T-helper 2 cell treated with Interferon-gamma antibody and Interleukin-4, amounts not matched to agents 100 ng/mL and 5 ng/mL, for 36 hours (primary cell): ENCODE results near the gene SMYD2. TPM values are rescaled to one million over a fixed set of nuclear protein-coding genes. Genes with fewer than 3 reads are reported as not detected.
"Not testable (repeated sequence)": the region's sequence is repeated elsewhere in the genome, so short reads cannot be mapped to it uniquely, and the experiment has no call there.

Experiments used
- intact Hi-C: fragments of 100-400 bp; cut with micrococcal nuclease; formaldehyde crosslinking; loops from one replicate; pipeline ENCODE4 v1.15.1; 2023
- total RNA-seq: library from RNA; stranded (reverse); gene quantifications from 2 replicates; pipeline ENCODE4 v1.2.3, GENCODE V29; 2022

The SMYD2 gene
- total RNA-seq, 1 donor from 2014 or later = 46.9 TPM

DNA sequence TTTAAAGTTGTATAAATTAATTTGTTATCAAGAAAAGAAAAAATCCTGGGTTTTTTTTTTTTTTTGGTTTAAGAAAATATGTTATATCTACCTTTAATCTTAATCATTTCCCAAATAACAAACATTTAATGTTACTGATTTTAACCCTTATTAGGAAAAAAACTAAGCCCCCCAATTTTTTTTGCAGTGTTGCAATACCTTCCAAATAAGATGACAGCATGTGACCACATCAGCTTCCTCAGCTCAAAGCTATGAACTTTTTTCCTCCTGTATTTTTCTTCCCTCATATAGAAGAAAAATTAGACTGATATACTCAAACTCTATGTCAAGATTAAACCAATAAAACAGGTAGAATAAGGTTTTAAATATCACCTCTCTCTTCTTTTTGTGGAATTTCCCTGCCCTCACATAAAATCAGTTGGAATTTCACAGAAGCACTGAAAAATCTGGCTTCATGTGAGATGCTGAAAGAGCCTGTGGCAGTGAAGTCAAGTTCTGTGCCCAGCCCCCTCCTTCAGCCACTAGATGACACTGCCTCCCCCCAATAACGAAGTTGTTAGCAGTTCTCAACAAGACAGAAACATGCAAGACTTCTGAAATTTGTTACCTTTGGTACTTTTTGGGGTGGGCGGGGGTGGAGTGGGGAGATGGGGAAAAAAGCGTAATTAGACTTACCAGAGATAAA lies 9.6 kb upstream of the SMYD2 start:
- intact Hi-C loops = no loop called here

- intact Hi-C loops = no loop called here
Measured at GRCh38 chr1:214271995-214272731, 8.8 kb upstream of the SMYD2 start.

DNA sequence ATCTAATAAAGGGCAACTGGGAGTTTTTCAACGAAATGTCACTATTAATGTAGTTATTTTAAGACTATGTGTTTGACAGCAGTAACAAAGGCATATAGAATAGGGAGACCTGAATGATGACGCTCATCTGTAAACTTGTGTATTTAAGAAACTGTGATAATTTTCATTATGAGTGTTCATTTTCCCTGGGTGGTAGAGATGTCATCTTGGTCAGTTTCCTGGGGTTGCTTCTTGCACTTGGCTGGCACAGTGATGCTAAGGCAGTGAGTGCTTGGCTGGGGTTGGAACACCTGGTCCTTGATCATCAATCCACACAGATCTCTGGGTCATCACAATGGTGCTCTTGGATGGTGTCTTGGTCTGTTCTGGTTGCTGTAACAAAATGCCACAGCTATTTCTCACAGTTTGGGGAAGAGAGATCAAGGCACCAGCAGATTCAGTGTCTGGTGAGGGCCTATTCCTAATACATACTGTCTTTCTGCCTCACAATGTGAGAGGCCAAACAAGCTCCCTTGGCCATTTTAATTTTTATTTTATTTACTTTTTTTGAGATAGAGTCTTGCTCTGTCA lies 7.9 kb upstream of the SMYD2 start:
- intact Hi-C loops = no loop called here

- intact Hi-C loops = not testable (repeated sequence)
Measured at GRCh38 chr1:214275700-214276099, 5.3 kb upstream of the SMYD2 start.

GRCh38 chr1:214276786-214277185 lies 4.2 kb upstream of the SMYD2 start:
- intact Hi-C loops = no loop called here

GRCh38 chr1:214277704-214278635 lies 3.0 kb upstream of the SMYD2 start:
- intact Hi-C loops = no loop called here

DNA sequence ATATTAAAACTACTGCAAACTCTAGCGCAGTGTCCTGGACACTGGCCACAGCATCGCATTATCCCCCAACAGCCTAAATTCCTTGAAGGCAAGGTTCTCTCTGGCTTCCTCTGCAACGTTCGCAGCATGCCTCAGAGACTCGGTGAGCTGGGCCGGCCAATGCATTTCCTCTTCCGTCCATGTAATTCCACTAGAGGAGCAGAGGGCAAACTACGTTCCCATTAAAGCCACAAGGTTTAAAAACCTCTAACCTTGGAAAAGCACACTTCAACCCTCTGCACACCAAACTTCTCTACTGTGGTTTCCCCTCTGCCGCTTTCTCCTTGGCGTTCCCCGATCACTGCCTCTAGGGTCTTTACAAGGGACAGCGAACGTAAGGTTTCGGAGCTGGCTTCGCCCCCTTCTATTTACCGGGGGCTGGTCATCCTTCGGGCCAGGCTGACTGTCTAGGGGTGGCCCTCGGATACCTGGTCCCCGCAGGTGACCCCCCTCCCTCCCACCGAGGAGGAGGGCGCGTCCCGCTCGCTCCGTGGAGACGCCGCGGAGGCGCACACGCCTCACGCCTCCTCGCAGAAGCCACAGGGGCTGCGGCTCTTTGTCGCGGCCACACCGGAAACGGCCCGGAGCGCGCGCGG lies 456 bp upstream of the SMYD2 start:
- intact Hi-C loops = loop anchor here (1.0 to 5.0 kb wide), 6 partner anchors 19 to 323 kb away; partner anchors contain the start of gene CENPF

DNA sequence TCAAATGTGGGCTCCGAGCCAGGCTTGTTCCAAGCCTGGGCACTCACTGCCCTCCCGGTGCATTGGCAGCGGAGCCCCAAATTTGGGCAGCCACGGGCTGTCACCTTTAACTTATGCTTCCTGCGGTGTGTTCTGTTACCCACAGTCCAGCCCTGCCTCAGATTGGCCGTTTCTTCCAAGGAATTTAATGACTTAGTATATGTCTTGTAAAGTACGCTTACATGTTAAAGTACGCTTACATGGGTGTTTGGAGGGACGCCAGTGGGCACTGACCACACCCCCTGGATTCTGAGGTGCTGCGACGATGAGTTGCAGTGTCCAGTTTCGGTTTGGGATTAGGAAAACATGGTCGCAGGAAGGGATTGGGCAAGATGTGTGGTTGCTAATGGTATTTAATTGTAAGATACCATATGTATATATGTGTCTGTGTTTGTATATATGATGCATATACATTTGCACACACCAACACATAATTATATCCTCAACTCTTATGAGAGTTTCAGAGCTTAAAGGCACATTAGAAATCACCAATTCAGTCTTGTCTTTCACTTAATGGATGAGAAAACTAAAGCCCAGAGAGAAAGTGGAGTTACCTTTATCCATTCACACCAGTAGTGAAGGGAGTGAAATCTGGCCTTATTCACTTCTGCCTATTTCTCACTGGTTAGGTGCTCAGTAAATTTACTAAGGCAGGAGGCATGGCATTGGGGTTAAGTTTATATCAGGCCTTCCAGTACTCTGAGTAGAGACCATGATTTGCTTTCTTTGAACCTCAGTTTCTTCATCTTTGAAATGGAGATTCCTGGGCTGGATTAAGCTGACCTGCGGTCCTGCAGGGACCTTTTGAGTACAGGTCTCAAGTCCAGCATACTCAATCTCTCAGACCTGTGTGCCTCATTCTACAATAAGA lies 1.0 kb downstream of the SMYD2 start:
- intact Hi-C loops = loop anchor here (1.0 to 5.0 kb wide), 5 partner anchors 28 to 321 kb away; partner anchors contain the start of gene CENPF

DNA sequence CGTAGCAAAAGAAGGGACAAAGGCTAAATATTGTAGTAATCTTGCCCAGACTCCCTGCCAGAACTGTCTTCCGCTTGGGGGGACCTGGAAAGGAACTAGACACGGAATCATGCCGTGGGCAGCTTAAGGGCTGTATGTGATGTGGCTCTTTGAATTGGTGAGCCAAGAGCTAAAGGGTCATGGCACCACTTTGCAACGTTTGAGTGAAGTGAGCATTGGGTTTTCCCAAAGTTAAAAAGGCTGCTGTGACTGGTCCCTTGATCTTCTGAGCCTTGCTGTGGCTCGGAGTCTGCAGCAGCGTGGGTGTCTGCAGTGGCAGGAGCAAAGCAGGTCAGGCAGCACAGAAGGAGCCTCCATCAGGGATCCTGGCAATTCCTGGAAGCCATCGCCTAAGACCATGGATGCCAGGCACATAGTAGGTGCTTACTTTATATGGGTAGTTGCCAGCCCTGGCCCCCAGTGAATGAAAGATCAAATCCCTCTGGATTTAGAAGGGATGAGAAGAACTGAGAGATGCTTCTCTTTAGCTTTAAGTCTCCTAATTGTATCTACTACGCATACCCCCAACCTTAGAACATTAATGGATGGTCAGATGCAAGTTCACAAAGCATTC lies 1.8 kb downstream of the SMYD2 start:
- intact Hi-C loops = loop anchor here (5.0 kb wide), 1 partner anchor 175 kb away; no protein-coding TSS in a partner anchor

DNA sequence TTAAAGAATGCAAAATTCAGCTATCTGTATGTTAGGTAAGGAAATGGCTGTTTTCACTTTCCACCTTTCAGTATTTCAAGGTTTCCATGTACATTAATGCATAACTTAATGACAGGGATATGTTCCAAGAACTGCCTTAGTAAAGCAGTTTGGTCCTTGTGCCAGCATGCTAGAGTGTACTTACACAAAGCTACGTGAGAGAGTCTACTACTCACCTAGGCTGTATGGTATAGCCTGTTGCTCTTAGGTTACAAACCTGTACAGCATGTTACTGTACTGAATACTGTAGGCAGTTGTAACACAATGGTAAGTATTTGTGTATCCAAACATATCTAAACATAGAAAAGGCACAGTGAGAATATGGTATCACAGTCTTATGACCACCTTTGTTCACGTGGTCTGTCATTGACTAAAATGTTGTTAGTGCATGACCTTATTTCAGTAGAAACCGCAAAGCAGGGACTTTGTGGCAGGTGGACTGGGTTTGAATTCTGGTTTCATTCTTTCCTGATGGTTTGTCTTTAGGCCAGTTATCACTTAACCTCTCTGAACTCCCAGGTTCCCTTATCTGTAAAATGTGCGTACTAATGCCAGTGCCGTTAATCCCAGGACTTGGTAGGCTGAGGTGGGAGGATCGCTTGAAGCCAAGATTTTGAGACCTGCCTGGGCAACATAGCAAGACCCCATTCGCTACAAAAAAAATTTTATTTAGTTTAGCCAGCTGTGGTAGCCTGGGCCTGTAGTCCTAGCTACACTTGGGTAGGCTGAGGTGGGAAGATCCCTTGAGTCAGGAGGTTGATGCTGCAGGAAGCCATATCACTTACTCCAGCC lies 4.9 kb downstream of the SMYD2 start:
- intact Hi-C loops = no loop called here

GRCh38 chr1:214287884-214288283 lies 6.9 kb downstream of the SMYD2 start:
- intact Hi-C loops = no loop called here

DNA sequence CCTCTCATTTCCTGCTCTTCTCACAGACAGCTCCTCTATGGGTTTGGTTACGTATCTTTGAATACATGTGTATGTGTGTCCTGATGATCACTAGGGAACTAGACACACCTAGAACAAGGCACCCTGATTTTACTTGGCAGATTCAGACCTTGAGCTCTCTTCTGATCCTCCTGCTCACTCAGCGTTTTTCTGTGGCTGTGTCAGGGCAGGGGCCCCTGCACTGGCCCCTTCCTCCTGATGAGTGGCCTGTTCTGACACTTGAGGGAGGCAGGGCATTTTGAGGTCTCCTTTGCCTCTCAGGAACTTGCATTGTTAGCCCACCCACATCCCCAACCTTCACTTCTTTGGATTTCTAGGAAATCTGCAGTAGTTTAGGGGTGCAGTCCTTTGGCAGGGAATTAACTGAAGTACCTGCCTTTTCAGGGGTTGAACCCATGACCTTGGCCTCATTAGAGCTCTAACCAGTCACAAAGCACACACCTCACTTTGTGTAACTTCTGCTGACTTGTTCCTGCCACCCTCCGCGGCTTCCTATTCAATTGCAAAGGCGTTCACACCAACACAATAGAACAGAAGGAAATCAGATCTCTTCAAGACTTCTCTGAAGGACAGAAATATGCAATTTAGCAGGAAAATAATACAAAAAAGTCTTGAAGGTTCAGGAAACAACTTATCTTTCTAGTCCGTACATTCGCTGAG lies 8.8 kb downstream of the SMYD2 start:
- intact Hi-C loops = no loop called here

GRCh38 chr1:214290424-214291037 lies 9.6 kb downstream of the SMYD2 start:
- intact Hi-C loops = no loop called here

DNA sequence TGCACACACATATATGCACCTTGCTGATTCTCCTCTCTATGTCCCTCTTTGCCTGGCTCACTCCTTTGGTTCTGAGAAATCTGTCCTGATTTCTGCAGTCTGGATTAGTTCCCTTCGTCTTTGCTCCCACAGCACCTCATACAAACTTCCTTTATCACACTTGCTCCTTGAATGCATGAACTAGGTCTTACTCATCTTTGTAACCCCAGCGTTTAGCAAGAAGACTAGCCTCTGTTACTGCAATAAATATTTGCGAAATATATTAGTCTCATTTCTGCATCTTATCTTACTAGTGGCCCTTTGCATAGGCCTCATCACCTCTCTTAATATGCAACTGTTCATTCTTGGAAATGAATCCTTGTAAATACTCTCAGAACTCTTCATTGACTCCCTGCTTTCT lies 11.4 kb downstream of the SMYD2 start:
- intact Hi-C loops = no loop called here

DNA sequence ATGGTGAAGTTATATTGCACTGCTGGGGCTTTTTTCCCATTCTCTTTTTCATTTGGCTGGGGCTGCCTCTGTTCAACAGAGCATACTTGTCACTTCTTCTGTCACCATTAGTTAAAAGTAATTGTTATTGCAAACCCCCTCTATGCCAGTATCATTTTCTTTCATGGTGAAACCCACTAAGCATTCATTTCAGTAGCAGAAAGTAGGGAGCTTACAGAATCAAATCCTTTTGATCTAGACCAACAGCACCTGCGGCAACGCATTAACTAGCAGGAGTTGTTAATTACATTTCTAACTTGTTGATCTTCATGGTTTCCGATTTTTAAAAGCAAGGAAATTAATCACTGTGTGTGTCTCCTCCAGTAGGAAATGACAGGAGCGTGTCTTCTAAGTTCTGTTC lies 15.0 kb downstream of the SMYD2 start:
- intact Hi-C loops = no loop called here

- intact Hi-C loops = no loop called here
Measured at GRCh38 chr1:214296860-214297745, 16.1 kb downstream of the SMYD2 start.
